Measurements from ENCODE around the gene PELI1.

PELI1 gene

DNA sequence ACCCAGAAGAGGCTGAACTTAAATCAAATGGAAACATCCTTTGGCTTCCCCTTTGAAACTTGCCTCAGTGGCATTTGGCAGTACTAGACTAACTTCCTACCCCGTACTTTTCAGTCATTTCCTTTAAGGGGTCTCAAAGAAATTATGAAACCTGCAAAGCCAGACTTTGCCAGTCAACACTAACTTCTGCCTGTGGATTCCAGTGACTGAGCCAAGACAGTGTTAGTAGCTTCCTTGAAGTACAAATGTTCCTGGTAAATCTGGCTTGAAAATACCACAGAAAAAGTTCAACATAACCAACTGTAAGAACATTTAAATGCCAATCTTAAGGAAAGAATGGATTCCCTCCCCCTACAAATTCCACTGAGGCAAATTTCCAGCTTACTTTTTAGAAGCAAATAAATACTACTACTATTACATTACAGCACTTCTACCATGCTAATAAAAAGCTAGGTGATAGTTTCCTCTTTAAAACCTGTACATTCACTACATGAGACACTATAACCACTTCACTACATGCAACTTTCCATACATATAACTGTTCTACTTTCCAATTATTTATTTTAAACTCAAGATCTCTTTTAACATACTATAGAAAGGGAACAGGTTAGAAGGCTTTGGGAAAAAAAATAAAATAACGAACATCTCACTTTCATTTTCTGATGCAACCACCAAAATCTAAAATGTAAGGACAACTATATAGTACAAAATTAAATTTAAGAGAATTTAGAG lies 2.4 kb downstream of the PELI1 start:
- H3K4me3 ChIP-seq (ENCODE audit: low read length): peak overlapping the region; percentile 96
- peak overlapping the region; percentile 90 for H3K4me2 ChIP-seq (ENCODE audit: low read length)
- peaks cover 44% of the 10 kb centered on the region for H4K20me1 ChIP-seq (ENCODE audit: control insufficient read depth, insufficient read depth, low read depth, low read length)
- H3K27me3 ChIP-seq (ENCODE audit: control insufficient read depth, low read length): no peaks in the 10 kb centered on the region
- H3K9me3 ChIP-seq (ENCODE audit: control insufficient read depth, insufficient read depth, low read length): no peaks in the 10 kb centered on the region
- H3K27ac ChIP-seq (ENCODE audit: low read depth, low read length): peak overlapping the region; percentile 92
- H3K4me1 ChIP-seq (ENCODE audit: control insufficient read depth, low read length): peaks cover 75% of the 10 kb centered on the region
- TF ChIP-seq, protein P1, sequence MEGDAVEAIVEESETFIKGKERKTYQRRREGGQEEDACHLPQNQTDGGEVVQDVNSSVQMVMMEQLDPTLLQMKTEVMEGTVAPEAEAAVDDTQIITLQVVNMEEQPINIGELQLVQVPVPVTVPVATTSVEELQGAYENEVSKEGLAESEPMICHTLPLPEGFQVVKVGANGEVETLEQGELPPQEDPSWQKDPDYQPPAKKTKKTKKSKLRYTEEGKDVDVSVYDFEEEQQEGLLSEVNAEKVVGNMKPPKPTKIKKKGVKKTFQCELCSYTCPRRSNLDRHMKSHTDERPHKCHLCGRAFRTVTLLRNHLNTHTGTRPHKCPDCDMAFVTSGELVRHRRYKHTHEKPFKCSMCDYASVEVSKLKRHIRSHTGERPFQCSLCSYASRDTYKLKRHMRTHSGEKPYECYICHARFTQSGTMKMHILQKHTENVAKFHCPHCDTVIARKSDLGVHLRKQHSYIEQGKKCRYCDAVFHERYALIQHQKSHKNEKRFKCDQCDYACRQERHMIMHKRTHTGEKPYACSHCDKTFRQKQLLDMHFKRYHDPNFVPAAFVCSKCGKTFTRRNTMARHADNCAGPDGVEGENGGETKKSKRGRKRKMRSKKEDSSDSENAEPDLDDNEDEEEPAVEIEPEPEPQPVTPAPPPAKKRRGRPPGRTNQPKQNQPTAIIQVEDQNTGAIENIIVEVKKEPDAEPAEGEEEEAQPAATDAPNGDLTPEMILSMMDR (IDR thresholded peaks at IDR 0.05; ENCODE audit: low read depth, low read length, poor library complexity, severe bottlenecking): no peak
- no peak for TF ChIP-seq EZH2phosphoT487 (IDR thresholded peaks at IDR 0.05; ENCODE audit: borderline replicate concordance, low read length)
- peaks cover 98% of the 10 kb centered on the region for H3K79me2 ChIP-seq (ENCODE audit: control insufficient read depth, low read length)
- no peaks in the 10 kb centered on the region for H3K9me2 ChIP-seq (replicated peaks; ENCODE audit: control insufficient read depth, low read length)
- H3K36me3 ChIP-seq (ENCODE audit: control insufficient read depth, low read length): peaks cover 90% of the 10 kb centered on the region
- peaks cover 3% of the 10 kb centered on the region; the same call in 1 of the 2 replicates for H3F3A ChIP-seq (ENCODE audit: control insufficient read depth, insufficient read depth)

- Histone ChIP-seq H3K27ac (ENCODE audit: low read depth, low read length) (peak overlapping the region; percentile 33), H4K20me1 (ENCODE audit: control insufficient read depth, insufficient read depth, low read depth, low read length) (peaks cover 44% of the 10 kb centered on the region), H3K9me2 (replicated peaks; ENCODE audit: control insufficient read depth, low read length) (no peaks in the 10 kb centered on the region), H3K4me1 (ENCODE audit: control insufficient read depth, low read length) (peaks cover 75% of the 10 kb centered on the region), H3F3A (ENCODE audit: control insufficient read depth, insufficient read depth) (peaks cover 10% of the 10 kb centered on the region), H3K79me2 (ENCODE audit: control insufficient read depth, low read length) (peaks cover 98% of the 10 kb centered on the region), H3K4me2 (ENCODE audit: low read length) (peak overlapping the region; percentile 90), H3K27me3 (ENCODE audit: control insufficient read depth, low read length) (no peaks in the 10 kb centered on the region), H3K4me3 (ENCODE audit: low read length) (peak overlapping the region; percentile 96), H3K36me3 (ENCODE audit: control insufficient read depth, low read length) (peaks cover 90% of the 10 kb centered on the region), H3K9me3 (ENCODE audit: control insufficient read depth, insufficient read depth, low read length) (no peaks in the 10 kb centered on the region)
- TF ChIP-seq, protein P1 (IDR thresholded peaks at IDR 0.05; ENCODE audit: low read depth, low read length, poor library complexity, severe bottlenecking): no peak
- no peak for TF ChIP-seq EZH2phosphoT487 (IDR thresholded peaks at IDR 0.05; ENCODE audit: borderline replicate concordance, low read length)
These were observed 3.5 kb downstream of the PELI1 start for GRCh38 chr2:64140665-64141200.

GRCh38 chr2:64139956-64140355 lies 4.3 kb downstream of the PELI1 start:
- H3K4me3 ChIP-seq (ENCODE audit: low read length): peak overlapping the region; percentile 96
- H3K4me2 ChIP-seq (ENCODE audit: low read length): peak overlapping the region; percentile 90
- H3K27ac ChIP-seq (ENCODE audit: low read depth, low read length): peak overlapping the region; percentile 33
- peaks cover 75% of the 10 kb centered on the region for H3K4me1 ChIP-seq (ENCODE audit: control insufficient read depth, low read length)
- H3K9me2 ChIP-seq (replicated peaks; ENCODE audit: control insufficient read depth, low read length): no peaks in the 10 kb centered on the region
- no peaks in the 10 kb centered on the region for H3K27me3 ChIP-seq (ENCODE audit: control insufficient read depth, low read length)
- no peaks in the 10 kb centered on the region for H3K9me3 ChIP-seq (ENCODE audit: control insufficient read depth, insufficient read depth, low read length)
- H4K20me1 ChIP-seq (ENCODE audit: control insufficient read depth, insufficient read depth, low read depth, low read length): peaks cover 44% of the 10 kb centered on the region
- H3K79me2 ChIP-seq (ENCODE audit: control insufficient read depth, low read length): peaks cover 98% of the 10 kb centered on the region
- peaks cover 12% of the 10 kb centered on the region for H3F3A ChIP-seq (ENCODE audit: control insufficient read depth, insufficient read depth)
- peaks cover 94% of the 10 kb centered on the region for H3K36me3 ChIP-seq (ENCODE audit: control insufficient read depth, low read length)
- no peak for TF ChIP-seq EZH2phosphoT487 (IDR thresholded peaks at IDR 0.05; ENCODE audit: borderline replicate concordance, low read length)
- TF ChIP-seq, protein P1 (IDR thresholded peaks at IDR 0.05; ENCODE audit: low read depth, low read length, poor library complexity, severe bottlenecking): no peak

Measured in DOHH2 (cell line).